ENCODE results near the gene LAYN.
A peak's percentile ranks its signal among the peaks of the same experiment; 100 is the strongest.

The LAYN gene

GRCh38 chr11:111531687-111532364 is 8.7 kb upstream of the LAYN start:
- DNase-seq, result no peak

- DNase-seq, result no peak
Observed at GRCh38 chr11:111532365-111532709, 8.2 kb upstream of the LAYN start.

DNA sequence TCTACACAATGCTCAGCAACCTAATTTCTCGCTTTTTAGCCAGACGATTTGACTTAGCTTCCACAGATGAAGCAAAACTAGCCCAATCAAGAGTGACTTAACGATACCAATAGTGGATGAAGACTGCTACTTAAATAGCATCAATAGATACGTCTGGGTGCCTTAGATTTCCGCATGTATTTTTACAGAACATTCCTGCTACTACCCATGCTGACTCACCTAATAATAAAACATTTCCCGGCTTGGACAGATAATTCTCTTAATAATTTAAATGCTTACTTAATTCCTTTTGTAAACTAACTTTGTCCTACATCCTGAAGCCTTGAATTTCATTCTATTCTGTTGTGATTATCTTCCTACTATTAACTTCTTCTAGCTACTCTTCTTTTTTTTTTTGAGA is 5.2 kb upstream of the LAYN start:
- DNase-seq, result no peak

GRCh38 chr11:111537336-111537860 is 3.1 kb upstream of the LAYN start:
- DNase-seq, result no peak

DNA sequence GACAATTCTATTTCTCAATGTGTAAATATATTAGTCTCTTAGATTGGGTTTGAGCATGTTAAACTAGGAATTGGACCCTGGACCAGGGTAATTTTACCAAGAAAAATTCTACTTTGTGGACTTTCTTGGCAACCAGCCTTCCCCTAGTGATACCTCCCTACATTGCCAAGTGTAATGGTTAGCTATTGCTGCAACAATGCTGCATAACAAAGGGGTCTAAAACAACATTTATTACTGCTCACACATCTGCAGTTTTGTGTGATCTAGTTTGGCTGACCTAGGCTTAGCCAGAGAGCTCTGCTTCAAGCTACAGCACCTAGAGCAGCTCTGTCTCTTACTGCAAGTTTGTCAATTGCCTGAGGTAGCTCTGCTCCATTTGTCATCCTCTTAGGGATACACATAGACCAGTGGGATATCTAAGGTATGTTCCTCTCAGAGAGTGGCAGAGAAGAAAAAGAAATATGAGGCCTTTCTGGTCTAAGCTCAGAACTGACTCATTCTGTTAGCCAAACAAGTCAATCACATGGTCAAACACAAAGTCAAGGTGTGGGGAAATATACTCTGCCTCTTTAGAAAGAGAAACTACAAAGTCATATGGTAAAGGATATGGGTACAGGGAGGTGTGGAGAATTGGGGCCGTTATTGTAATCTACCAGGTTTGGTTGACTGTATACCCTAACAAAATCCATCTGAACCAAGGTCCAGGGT is 2.0 kb upstream of the LAYN start:
- DNase-seq, result no peak

DNA sequence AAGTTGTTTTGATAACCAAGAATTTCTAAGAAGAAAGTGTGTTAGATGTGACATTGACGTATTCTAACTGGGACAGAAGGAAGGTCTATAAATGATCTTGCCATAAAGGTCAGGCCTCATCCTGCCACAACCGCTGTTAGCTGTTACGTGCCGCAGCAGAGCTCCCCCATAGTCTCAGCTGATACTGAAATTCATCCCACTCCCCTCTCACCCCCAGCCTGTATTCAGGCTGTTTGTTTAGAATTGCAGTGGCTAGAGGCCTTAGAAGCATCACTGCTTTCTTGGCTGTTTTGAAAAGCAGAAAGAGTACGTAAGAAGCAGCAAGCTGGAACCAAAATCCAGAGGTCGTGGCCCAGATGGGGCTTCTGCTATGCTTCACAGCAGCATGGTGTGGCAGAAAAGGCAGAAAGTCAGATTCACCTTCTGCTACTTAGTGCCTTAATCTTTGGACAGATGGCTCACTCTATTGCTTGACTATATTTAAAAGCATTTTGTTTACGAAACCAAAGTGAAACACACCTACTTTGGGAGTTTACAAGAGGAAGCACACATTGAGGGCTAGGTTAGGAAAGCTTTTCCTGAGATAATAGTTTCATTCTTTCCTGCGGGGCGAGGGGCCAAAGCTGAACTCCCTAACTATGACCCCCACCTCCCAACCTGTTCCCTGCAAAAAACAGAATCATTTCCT is 950 bp upstream of the LAYN start:
- DNase-seq, result no peak

DNA sequence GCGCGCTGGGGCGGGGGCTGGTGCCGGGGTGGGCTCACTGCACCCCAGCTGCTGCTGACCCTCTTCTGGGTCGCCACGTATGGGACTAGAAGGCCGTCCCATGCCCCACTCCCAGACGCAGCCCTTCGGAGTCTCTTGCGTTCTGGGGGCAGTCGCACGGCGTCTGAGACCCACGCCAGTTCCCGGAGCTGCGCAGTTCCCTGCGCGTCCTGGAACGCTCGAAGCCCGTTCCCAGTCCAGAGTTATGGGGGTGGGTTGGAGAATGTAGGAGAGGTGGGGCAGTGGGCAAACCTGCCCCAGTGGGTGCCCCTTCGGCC is 375 bp downstream of the LAYN start:
- DNase-seq, result peak; percentile 24

DNA sequence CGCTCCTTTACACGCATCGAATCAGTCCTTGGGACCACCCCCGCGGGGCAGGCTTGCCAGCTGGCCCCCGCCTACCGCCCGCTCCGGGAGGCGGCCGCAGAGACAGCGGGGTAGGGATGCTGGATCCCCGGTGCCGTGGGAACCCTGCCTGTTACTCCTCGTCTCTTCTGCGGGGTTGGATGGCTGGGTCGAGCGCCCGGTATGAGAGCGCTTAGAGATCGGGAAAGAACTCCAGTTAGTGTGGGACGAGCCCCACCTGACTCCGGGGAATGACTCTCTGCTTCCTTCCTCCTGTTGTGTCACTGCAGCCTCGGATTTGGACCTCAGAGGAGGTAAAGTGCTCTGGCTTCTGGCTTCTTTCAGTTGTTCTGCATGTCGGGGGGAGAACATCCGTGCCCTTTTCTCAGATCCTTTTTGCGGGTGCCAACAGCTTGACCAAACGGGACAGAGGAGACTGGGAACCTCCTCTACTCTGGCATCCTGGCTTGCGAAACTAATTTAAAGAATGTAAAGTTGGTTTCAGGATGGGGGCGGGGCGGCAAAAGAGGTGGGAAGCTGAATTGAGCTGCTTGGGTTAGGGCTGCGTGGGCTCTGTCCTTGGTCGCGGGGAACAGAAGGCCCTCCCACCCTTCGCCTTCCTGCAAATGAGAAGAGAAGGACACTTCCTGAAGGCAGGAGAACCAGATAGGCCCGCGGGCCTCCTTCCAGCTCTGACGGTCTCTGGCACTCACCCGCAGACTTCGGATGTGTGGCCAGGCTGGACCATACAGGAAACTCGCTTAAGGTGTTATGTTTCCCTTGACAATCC is 938 bp downstream of the LAYN start:
- DNase-seq, result no peak

- DNase-seq, result no peak
Observed at GRCh38 chr11:111542606-111543275, 2.2 kb downstream of the LAYN start.

- DNase-seq, result no peak
Observed at GRCh38 chr11:111548525-111548924, 8.0 kb downstream of the LAYN start.

DNA sequence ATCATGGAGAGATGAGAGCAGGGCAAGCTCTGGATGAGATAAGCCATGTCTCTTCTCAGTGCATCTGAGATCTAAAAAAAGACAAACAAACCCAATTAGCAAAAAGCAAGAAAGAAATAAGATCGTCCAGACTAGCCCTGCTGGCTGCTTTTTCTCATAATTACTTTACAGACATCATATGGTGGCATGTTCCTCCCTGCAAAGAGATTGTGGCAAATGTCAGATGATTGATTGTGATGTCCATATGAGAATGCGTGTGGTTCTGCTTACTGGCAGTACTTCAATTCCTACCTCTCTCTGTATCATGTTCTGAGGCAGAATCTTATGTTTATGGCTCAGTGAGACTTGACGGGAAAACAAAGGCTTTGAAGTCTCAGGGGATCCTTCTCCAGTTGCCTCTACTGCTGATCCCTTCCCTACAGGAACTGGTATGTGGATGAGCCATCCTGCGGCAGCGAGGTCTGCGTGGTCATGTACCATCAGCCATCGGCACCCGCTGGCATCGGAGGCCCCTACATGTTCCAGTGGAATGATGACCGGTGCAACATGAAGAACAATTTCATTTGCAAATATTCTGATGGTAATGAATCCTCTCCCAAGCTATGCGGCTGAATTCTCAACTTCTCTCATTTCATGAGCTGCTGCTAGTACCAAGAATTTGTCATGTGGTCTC is 8.8 kb downstream of the LAYN start:
- no peak for DNase-seq

- no peak for DNase-seq
Observed at GRCh38 chr11:111549869-111550203, 9.3 kb downstream of the LAYN start.

DNA sequence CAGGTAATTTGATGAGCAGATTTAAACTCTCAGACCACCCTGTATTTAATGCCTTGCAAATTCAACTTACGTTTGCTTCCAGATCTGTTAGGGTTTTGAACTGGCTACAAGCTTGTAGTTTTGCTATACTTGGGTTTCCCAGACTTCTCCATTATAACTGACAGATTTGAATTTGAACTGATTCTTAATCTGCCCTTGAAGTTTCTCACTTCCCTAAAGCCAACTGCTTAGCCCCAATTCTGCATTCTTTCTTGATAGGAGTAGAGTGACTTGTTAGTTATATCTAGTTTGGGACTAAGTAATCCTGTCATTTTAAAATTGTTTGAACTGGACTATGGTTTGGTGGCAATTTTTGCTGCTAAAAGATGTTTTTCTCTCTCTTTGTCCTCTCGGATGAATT is 9.7 kb downstream of the LAYN start:
- DNase-seq, result no peak

DNA sequence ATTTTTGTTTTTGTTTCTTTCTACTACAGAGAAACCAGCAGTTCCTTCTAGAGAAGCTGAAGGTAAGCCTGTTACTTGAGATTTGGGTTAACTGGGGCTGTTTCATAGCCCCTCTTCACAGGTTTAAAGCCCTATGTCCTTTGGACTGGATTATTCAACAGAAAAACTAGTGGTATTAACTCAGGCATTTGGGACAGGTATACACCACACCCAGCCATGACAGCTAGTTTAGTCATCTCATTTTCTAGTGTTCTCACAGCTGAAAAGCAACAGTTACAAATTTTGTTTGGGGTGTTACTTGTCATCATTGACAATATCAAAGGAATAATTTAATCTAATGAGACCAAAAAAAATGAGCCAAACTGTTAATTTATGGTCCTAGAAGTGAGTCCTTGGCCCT is 14.0 kb downstream of the LAYN start:
- DNase-seq, result no peak

DNA sequence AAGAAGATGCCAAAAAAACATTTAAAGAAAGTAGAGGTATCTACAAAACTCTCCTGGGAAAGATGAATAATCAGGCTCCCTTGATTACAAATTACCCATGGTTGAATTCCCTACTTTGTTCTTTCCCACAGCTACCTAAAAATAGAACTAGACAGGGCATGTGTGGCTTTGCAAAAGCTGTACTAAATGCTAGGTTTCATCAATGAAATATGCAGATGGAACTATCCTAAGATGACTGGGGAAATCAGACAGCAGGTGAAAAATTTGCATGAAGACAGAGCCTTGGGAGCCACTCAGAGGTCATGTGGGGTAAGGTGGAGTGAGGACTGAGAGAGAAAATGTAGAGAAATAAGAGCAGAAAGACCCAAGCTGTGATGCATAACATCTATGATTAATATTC is 14.7 kb downstream of the LAYN start:
- no peak for DNase-seq

GRCh38 chr11:111557425-111558111 is 17.0 kb downstream of the LAYN start:
- no peak for DNase-seq

- DNase-seq, result no peak
Observed at GRCh38 chr11:111559800-111560464, 19.4 kb downstream of the LAYN start.

GRCh38 chr11:111560800-111561199 is 20.3 kb downstream of the LAYN start:
- DNase-seq, result no peak

DNA sequence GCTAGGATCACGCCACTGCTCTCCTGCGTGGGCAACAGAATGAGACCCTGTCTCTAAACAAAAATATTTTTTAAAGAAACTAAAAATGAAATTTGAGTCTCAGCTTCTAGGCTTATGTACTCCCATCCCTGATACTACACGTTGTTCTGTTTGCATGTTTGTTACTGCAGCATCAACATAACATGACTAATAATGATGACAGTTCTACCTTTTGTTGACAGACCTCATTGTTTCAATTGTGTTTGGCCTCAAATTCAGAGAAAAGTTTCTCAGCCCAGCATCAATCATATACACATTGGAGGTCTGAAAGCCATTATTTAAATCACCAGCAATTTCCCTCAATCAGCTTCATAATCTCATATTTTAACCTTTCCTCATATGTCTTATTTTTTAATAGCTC is 20.8 kb downstream of the LAYN start:
- DNase-seq, result no peak

- DNase-seq, result no peak
Observed at GRCh38 chr11:111561791-111562325, 21.3 kb downstream of the LAYN start.

Data from DMS79 (cell line).